ENCODE measurements around the gene RAD21L1.

The RAD21L1 gene

DNA sequence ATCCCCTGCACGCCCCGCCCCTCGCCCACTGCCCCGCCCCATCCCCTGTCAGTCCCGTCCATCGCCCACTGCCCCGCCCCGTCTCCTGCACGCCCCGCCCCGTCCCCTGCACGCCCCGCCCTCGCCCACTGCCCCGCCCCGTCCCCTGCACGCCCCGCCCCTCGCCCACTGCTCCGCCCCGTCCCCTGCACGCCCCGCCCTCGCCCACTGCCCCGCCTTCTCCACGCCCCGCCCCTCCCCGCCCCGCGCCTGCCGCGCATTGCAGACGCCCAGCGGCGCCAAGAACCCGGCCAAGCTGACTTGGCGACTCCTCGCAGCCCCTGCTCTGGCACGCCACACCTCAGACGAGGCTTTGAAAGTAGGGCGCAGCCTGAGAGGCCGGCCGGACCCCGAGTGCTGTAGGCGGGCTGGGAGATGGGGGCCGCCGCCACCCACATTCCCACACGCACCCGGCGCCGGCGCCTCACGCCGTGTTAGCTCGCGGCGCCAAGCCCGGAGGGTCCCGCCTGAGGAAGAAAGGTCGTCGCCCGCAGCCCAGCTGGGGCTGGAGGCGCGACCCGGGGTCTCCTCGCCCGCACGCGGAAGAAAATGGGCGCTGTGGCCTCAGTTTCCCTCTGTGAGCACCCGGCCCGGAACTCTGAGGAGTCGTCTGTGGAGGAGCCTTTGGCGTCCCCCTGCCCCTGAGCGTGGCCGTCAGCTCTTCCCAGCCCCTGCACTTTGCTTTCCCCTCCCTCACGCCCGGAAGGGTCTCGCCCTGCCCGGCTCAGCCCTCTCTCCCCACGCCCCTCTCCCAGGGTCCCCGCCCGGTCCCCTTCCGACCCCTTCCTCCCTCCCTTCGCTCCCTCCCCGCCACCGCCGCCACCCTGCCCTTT is at the start of gene RAD21L1:
RAD21L1 (plus strand) TSS at position 262 of the 872 bp plus-strand sequence. CDS start 2,410 bp downstream, outside the sequence.
- peak; percentile 31 for DNase-seq (ENCODE audit: extremely low read depth, low read depth)
- no peak for TF ChIP-seq CTCF (IDR thresholded peaks at IDR 0.05; ENCODE audit: low read depth, low read length)

DNA sequence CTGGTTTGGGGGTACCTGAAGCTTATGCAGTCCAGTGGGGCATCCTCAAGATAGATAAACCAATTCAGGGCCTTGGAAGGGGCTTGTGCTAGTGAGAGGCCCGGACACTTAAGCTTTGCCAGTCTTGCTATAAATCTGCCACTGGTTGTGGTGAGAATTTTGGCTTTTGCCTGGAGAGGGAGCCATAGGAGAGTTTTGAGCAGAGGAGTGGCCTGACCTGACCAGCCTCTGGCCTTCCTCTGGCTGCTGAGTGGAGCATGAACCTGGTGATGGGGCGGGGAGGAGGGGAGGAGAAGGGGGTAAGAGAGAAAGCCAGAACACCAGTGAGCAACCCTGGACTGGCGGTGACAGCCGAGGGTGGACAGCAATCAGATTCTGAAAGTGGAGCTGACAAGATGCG is 48.2 kb upstream of the RAD21L1 start:
- DNase-seq (ENCODE audit: extremely low read depth, low read depth), result no peak
- no peak; the same call in 1 of the 2 replicates for TF ChIP-seq CTCF (IDR thresholded peaks at IDR 0.05; ENCODE audit: low read depth, low read length)

DNA sequence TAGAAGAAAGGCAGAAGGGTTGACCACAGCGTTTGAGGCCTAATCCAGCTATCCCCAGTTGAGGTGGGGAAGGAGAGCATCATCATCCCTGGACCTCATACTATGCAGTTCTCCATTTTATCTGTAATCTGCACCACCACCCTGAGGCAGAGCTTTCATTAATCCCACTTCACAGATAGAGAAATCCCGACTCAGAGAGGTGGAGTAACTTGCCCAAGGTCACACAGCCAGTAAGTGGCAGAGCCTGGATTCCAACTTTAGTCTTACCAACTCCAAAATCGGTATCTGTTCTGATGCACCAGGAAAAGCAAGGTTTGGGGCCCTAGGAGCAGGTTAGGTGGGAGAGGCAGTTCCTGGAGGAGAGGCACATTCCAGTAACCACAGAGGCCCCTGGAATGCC is 47.7 kb upstream of the RAD21L1 start:
- DNase-seq (ENCODE audit: extremely low read depth, low read depth), result no peak
- no peak for TF ChIP-seq CTCF (IDR thresholded peaks at IDR 0.05; ENCODE audit: low read depth, low read length)

- TF ChIP-seq CTCF (IDR thresholded peaks at IDR 0.05; ENCODE audit: low read depth, low read length), result no peak
- no peak for DNase-seq (ENCODE audit: extremely low read depth, low read depth)
Observed at GRCh38 chr20:1178623-1179022, 47.2 kb upstream of the RAD21L1 start.

DNA sequence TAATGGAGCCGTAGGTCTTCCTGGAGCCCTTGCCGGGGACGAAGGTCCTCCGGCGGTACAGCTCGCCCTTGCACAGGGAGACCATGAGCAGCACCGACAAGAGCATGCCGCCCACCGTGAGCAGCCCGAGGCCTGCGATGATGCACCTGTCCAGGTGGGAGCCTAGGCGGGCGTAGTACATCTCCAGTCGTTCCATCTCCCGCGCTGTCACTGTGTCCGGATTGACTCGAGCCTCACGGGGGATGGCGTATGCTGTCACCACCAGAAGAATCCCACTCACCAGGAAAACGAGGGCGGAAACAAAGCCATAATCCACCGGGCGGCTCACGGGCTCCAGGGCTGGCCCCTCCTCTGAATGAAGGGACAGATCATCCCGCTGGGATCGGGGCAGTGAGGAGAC is 44.9 kb upstream of the RAD21L1 start:
- DNase-seq (ENCODE audit: extremely low read depth, low read depth), result no peak
- TF ChIP-seq CTCF (IDR thresholded peaks at IDR 0.05; ENCODE audit: low read depth, low read length), result no peak

DNA sequence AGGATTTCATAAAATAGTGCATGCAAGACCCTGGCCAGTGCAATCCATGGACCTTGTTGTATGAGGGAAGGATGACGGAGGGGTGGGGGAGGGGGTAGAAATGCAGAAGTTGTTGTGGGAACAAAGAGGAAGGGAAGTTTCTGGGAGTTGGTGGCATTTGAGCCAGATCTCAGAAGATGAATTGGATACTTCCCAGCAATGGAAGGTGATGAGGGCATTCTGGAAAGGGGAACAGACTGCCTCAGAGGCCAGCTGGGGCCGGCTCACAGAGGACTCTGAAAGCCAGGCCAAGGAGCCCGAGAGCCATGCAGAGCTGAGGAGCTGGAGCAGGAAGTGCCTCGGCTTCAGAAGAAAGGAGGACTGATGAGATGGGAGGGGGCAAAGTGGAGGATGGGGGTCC is 43.7 kb upstream of the RAD21L1 start:
- no peak for TF ChIP-seq CTCF (IDR thresholded peaks at IDR 0.05; ENCODE audit: low read depth, low read length)
- DNase-seq (ENCODE audit: extremely low read depth, low read depth), result no peak

- DNase-seq (ENCODE audit: extremely low read depth, low read depth), result no peak
- TF ChIP-seq CTCF (IDR thresholded peaks at IDR 0.05; ENCODE audit: low read depth, low read length), result no peak
Observed at GRCh38 chr20:1183153-1183552, 42.7 kb upstream of the RAD21L1 start.

All from AG09319 (cell line).